HG02970 (cell line): Measurements from ENCODE around the gene FAM3D.
"Not testable (repeated sequence)": the region's sequence is repeated elsewhere in the genome, so short reads cannot be mapped to it uniquely, and the experiment has no call there.

Experiments used
- ATAC-seq: cut with Tn5 transposase; IDR thresholded peaks from one replicate; pipeline ENCODE4 v1.9.1; 2021; ENCODE audit warnings: mild to moderate bottlenecking, moderate library complexity, moderate number of reproducible peaks; ENCODE audit not compliant: unreplicated experiment, low FRiP score

FAM3D gene

DNA sequence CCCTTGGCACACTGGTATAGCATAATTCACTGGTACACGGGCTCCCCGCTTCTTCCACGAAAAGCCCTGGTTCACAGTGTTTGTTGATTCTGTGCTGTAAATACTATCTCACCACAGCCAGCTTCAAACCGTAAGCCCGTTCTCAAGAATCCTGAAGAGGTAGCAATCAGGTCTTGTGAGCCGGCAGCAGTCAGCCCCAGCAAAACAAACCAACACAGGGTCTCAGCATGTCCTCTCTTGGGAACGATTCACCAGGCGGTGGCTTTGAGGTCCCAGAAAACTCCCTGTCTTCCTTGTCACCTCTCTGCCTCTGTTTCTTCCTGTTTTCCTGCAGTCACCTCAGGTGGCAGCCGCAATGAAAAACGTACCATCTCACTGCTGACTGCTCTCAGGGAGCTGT is 19.1 kb upstream of the FAM3D start:
- no peak for ATAC-seq

DNA sequence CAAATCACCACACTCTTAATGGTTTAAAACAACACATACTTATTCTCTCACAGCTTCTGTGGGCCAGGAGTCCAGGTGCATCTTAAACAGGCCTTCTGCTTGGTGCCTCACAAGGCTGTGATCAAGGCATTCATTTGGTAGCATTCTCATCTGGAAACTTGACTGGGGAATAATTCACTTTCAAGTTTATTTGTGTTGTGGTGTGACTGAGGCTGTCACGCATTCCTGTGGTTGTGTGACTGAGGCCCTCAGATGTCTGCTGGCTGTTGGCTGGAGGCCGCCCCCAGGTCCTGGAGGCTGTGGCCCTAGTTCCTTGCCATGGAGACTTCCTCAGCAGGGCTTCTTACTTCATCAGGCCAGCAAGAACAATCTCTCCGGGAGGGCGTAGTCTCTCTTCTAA is 16.9 kb upstream of the FAM3D start:
- no peak for ATAC-seq

DNA sequence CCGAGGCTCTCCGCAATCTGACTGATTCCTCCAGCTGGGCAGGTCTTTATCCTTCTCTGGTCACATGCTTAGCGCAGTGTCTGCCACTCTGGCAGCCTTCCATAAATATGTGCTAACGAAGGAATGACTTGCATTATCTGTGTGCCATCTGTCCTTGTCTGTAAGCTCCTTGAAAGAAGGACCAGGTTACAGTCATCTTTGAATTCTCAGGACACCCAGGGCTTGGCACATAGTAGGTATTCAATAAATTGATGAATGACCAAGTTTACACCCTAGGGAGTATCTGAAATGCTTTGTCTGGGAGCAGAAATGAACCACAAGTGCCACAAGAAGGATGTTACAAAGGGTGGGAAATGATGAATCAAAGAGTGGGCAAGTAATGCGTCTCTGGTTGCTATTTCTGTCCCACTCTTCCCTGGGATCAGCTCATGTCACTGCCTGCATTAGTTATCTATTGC is 16.5 kb upstream of the FAM3D start:
- no peak for ATAC-seq

DNA sequence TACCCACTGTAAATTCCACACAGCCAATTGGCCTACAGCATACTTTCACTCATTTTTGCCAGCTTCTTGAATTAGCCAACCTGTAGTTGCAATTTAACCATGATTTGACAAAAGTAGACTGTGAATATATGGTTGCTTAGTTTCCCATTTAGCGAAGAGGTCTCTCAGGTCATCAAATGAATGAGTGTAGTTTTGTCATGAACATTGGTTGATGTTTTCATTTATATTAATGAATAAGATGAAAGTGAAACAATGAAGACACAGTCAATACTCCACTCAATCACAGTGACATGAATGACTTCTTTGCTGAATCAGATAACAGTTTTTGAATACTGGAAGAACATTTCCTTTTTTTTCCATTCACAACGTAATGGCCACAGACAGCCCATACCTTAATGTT is 15.3 kb upstream of the FAM3D start:
- no peak for ATAC-seq

DNA sequence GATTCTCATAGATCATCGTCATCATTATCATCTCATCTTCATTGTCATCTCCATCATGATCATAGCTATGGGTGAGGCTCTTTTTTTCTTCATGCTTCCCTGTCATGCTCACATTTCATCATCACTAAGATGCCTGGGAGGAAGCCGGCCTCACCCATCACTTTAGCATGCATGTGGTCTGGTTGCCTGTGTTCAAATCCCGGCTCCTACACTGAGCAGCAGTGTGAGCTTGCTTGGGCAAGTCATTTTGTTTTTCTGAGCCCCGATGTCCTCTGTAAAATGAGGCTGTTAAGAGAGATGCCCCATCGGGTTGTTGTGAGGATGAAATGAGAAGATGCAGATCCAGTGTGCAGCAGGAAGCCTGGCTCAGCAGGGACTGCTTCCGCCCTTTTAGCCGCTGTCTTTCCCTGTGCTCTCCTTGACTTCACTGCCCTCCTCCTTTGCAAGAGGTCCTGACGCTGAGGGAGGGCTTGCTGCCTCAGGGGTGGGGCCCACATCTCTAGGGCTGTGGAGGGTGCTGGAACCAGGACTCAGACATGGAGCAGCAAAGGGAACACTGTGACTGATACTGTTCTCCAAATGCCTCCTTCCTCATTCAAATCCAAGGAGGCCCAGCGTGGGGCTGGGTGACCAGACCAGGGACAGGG is 14.4 kb upstream of the FAM3D start:
- ATAC-seq, result no peak

GRCh38 chr3:58679974-58680666 is 13.5 kb upstream of the FAM3D start:
- ATAC-seq, result no peak

GRCh38 chr3:58679446-58679845 is 12.9 kb upstream of the FAM3D start:
- no peak for ATAC-seq

GRCh38 chr3:58678177-58678970 is 11.8 kb upstream of the FAM3D start:
- ATAC-seq, result not testable (repeated sequence)

DNA sequence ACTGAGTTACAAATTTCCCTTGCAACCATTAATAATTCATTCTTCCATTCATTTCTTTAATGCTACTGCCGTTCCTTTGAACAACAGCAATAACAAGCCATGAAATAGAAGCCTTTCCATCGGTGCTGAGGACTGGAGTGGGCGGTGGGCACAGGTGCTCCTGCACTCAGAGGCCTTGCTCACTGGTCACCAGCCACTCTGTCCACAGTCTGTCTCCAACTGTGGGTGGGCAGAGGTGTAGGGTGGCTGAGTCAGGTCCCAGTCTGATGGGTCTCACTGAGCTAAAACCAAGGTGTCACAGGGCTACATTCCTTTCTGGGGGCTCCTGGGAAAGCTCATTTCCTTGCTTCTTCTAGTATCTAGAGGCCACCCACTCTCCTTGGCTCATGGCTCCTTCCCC is 6.3 kb upstream of the FAM3D start:
- no peak for ATAC-seq

DNA sequence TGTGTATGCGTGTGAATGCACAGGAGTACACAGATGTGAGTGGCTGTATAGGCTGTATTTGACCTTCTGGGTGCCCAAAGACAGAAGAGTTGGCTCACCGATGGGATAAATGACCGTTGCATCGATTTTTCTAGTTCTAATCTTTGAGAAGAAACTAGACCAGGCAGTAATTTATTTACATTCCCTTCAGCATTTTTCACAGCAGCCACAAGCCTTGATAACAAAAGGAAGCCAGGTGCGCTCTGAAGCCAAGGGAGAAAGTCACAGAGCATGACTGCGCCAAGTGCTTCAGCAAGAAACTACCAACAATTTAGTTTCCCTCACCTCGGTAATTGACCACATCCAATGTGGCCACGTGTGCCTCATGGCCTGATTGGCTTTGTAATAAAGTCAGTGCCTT is 5.9 kb upstream of the FAM3D start:
- ATAC-seq, result no peak

DNA sequence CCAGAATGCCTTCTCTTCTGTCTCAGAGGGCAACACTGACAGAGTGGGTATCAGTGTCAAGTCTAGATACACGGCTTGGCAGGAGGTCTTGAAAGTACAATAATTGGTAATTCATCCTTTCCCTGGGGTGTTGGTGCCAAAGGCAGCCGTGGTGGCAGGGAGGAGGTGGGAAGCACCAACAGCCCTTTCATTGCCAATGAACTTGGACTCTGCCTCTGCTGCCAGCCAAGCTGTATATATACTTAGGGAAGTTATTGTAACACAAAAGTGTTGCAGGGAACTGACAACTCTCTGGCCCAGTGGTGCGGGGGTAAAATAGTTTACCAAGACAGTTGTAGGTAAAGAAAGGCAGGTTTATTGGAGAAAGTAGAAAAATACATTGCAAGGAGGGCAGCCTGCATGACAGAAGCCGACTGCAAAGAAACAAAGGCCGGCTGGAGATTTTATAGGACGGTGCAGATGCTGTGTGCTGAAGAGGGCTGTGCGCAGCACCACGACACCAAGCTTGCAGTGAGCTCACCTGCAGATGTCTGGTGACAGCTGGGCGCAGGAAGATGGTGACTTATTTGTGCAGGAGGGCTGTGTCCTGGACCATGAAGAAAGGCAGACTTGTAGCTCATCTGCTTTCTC is 4.0 kb upstream of the FAM3D start:
- no peak for ATAC-seq

GRCh38 chr3:58668247-58668646 is 1.7 kb upstream of the FAM3D start:
- ATAC-seq, result no peak

- no peak for ATAC-seq
Observed at GRCh38 chr3:58667704-58668103, 1.1 kb upstream of the FAM3D start.

GRCh38 chr3:58667229-58667628 is 655 bp upstream of the FAM3D start:
- no peak for ATAC-seq

DNA sequence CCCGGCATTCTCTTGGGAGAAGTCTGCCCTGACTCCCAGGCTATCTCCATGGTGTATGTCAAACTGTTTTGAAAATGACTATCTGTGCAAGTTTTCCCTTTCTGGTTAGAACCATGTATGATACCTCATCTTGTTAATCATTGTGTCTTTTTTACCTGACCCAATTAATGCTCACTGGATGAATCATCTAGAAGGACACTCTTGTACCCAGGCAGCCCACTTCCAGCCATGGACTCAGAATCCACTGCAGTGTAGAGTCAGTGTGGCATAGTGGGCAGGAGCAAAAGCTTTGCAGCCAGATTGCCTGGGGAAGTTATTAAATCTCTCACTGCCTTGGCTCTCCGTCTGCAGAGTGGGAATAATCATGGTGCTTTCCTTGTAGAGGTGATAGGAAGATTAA is 1.2 kb downstream of the FAM3D start:
- ATAC-seq, result no peak

GRCh38 chr3:58664611-58665010 is 2.0 kb downstream of the FAM3D start:
- ATAC-seq, result no peak

- ATAC-seq, result no peak
Observed at GRCh38 chr3:58661836-58662420, 4.6 kb downstream of the FAM3D start.

DNA sequence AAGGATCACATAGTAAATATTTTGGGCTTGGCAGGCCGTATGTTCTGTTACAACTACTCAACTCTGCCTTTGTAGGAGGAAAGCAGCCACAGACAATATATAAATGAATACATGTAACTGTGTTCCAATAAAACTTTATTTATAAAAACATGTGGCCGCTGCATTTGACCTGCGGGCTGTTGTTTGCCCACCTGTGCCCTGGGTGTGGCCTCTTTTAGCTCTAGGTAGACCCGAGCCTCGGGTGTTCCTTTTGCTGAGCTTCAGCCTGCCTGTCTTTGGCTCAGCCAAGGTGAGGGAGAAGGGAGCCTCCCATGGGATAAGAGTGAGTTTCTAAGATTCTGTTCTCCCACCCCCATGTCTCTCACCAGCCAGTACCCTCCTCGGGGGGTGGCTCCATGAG is 5.6 kb downstream of the FAM3D start:
- ATAC-seq, result no peak

DNA sequence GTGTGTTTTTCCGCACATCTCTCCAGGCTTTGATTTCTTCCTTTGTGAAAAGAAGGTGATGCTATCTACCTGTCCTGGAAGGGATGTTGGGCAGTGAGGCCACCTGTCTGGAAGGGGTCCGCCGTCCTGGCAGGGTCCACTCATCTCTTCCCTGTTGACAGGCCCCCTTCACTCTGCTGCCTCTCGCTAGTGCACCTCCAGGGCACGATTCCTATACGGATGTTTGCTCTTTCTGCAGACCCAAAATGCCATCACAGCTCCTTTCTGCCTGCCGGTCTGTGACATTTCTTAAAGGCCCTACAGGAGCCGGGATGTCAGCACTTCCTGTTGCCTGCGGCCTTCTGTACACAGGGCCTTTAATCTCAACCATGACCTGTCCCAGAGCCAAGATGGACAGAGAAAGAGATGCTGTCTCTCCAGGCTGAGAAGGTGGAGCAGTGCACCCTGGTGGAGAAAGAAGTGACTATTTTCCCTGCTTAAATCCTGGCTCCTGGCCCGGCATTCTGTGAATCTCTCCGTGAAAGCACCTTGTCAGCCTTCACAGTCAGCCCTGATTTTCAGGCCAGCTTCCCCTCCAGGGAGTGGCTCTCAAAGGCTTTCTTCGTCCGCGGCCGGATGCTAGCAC is 7.4 kb downstream of the FAM3D start:
- ATAC-seq, result no peak

- no peak for ATAC-seq
Observed at GRCh38 chr3:58658508-58658907, 8.1 kb downstream of the FAM3D start.
